NCI-H128 (cell line): ENCODE results near the gene MMP15.
"Not testable (repeated sequence)": the region's sequence is repeated elsewhere in the genome, so short reads cannot be mapped to it uniquely, and the experiment has no call there.

ENCODE experiments used
- DNase-seq: peaks from one replicate; lab custom pipeline; 2025; ENCODE audit not compliant: unreplicated experiment; lab: John Stamatoyannopoulos, UW

Gene MMP15

DNA sequence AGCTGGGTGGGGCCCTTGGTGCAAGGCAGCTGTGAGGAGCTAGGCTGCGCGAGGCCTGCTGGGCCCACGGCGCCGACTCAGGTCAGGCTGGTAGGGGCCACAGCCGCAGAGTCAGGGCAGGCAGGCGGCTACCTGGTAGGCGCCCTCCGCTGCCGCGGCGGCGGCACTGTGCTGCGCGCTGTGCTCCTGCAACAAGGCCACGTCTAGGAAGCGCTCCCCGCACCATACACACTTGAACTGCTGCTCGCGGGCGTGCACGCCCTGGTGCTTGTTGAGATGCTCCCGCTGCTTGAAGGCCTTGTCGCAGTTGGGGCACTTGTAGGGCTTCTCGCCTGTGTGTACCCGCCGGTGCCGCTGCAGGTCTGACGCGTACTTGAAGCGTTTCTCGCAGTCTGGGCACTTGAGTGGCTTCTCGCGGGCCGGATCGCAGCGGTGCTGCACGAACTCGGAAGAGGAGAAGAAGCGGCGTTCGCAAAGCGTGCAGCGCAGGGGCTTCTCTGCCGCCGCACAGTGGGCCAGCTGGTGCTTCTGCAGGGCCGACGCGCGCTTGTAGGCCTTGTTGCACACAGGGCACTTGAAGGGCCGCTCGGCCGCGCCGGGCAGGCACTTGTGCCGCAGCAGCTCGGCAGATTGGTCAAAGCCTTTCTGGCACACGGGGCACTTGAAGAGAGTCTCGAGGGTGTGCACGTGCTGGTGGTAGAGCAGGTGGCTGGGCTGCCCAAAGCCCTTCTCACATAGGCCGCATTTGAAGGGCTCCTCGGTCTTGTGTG is 29.0 kb upstream of the MMP15 start:
- no peak for DNase-seq

- DNase-seq, result no peak
Measured at GRCh38 chr16:57997176-57997527, 28.4 kb upstream of the MMP15 start.

DNA sequence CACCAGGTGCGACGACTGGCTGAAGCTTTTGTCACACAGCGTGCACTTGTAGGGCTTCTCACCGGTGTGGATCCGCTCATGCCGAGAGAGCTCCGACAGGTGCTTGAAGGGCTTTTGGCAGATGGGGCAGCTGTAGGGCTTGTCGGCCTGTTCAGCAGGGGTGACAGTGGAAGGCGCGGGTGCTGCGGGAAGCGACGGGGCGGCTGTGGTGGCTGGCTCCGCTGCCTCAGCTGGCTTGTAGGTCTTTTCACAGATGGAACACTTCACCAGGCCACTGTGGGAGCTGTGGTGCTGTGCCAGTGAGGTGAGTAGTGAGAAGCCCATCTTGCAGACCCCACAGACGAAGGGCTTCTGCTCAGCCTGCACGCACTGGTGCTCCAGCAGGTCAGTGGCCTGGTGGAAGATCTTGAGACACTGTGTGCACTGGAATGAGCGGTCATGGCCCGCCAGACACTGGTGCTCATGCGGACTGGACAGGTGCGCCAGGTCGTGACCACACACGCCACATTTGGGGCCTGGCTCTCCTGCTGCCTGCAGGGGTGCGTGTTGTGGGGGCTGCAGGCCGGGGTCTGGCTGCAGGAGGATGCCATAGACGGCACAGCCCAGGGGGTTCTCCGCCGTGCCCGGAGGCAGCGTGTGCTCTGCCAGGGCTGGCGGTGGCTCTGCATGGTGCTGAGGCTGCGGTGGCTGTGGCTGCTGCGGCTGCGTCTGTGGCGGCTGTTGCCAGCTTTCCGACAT is 27.9 kb upstream of the MMP15 start:
- DNase-seq, result no peak

DNA sequence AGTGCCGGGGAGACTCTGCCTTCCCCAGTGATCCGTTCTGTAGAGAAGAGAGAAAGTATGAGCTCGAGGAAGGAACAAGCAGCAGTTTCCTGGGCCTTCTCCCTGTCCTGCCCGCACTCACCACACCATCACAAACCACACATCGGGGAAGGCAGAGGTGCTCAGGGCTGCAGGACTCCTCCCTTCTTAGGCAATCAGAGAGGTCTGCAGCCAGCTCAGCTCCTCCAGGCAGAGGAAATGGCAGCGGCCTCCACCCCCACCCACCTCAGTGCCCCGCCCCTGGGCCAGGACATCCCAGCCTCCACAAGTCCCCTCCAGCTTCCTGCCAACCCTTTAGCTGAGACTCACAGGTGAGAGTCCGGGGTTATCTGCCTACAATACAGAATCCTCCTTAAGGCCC is 27.1 kb upstream of the MMP15 start:
- no peak for DNase-seq

DNA sequence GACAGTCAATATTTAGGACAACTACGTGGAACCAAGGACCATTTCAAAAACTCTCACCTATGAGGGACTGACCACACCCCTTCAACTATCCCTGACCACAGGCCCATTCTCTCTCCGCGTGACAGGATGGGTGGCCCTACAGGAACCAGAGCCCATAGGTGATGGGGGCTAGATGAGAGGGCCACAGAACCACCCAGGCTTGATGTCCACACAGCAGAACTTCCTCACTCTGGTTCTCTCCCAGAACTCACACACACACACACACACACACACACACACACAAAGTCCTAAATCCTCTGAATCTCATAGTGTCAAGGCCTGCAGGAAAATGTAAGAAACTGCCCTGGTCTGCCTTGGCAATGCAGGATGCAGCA is 26.6 kb upstream of the MMP15 start:
- DNase-seq, result no peak

GRCh38 chr16:57999366-57999970 is 26.1 kb upstream of the MMP15 start:
- no peak for DNase-seq

DNA sequence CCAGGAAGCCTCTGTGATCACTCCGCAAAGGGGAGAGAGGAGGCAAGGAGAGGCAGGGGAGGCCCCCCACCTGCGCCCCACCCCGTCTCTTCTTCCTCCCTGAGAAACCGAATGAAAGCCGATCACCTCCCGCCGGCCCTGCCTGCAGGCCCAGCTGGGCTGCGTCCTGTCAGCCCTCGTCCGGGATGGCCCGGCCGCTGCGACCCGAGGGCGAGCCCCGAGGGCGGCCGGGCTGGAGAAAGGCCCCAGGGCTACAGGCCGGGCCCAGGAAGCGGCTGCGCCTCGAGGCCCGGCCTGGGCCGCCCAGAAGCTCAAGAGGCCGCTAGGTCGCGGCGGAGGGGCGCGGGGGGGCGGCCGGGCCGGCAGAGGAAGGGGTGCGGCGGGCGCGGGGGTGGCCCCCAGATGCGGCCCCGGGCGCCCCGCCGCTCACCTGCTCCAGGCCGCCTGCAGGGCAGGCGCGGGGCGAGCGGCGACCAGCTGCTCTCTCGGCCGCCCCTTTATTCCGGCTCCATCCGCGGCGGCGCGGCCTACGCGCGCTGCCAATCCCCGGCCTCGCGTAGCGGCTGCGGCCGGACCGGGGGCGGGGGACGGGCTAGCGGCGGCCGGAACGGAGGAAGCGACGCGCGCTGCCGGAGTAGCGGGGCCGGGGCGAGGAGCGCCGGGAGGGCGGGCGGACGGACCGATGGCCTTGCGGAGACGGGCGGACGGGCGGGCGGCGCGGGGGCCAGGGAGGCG is 25.4 kb upstream of the MMP15 start, which contains the start of gene ZNF319:
TSS of gene ZNF319 (minus strand) at position 702 of the 735 bp plus-strand sequence. CDS start 2,407 bp downstream, outside the sequence.
- DNase-seq, result no peak

GRCh38 chr16:58000706-58001676 is 24.6 kb upstream of the MMP15 start, which contains the start of gene USB1:
Gene USB1 (plus strand): TSS chr16:58001407. CDS start chr16:58001484, 77 bp downstream.
- peak; percentile 54 for DNase-seq

DNA sequence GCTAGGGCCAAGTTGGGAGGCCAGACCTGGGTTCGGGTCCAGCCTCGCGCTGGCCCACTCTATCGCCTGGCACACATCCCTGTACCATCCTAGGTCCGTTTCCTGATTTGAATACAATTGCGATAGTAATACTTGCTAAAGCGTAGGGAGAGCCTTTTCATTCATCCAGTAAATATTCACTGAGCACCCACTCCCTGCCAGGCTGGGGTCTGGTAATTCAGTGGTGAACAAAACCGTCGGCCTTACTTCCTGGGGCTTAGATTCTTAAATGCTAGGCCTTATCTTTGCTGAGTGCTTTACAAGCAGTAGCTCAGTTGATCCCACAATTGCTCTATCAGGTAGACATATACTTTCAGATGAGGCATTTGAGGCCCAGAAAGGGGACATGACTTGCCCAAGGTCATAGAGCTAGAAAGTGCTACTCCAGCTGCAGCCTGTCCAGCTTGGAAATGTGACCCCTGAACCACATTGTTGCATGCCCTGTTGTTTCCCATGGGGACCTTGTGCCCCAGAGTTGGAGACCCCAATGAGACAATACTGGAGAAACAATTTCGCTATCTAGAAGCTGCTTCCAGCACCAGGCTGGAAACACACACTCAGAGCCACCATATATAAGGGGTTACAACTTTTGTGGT is 23.7 kb upstream of the MMP15 start:
- DNase-seq, result no peak

- DNase-seq, result no peak
Measured at GRCh38 chr16:58002416-58002800, 23.1 kb upstream of the MMP15 start.

DNA sequence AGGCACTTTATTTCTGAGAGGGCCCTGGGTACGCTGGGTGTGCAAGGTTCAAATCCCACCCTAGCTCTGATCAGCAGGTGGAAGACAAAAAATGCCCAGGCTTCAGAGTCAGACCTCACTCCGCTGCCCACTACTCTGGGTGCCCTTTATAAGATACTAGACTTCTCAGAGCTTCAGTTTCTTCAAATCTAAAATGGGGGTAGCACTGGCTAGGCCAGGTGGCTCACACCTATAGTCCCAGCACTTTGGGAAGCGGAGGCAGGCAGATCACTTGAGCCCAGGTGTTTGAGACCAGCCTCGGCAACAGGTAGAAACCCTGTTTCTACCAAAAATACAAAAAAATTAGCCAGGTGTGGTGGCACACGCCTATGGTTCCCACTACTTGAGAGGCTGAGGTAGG is 22.6 kb upstream of the MMP15 start:
- DNase-seq, result no peak

- DNase-seq, result not testable (repeated sequence)
Measured at GRCh38 chr16:58004736-58005135, 20.8 kb upstream of the MMP15 start.

GRCh38 chr16:58009856-58010416 is 15.6 kb upstream of the MMP15 start:
- no peak for DNase-seq

DNA sequence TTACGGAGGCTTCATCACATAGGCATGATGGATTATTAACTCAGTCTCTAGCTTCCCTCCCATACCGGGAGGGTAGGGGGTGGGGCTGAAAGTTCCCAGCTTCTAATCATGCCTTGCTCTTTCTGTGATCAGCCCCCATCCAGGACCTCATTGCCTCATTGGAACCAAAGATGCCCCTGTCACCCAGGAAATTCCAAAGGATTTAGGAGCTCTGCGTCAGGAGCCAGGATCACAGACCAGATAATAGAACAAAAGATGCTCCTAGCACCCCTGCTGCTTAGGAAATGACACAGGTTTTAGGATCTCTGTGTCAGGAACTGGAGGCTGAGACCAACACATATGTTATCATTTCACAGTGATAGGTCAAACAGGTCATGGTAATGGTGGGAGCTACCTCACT is 14.7 kb upstream of the MMP15 start:
- DNase-seq, result no peak

GRCh38 chr16:58011652-58012051 is 13.9 kb upstream of the MMP15 start:
- no peak for DNase-seq

DNA sequence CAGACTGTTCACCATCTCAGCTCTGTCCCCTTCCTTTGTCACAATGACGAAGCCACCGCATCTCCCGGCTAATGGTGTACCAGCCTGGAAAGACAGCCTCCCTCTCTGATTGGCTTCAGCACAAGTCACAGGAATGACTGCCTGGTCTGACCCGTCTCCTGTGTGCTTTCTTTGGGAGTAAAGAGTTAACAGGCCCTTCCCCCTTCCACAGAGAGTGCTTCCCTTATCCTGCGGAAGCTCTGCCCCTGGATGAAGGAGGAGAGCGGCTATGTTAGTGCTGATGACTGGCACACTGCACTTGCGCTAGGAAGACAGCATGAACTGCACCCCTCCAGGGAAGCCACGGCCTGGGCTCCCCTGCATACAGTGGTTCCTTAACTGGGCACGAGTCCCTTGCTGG is 13.1 kb upstream of the MMP15 start:
- DNase-seq, result no peak

GRCh38 chr16:58013201-58013956 is 12.2 kb upstream of the MMP15 start:
- DNase-seq, result no peak

DNA sequence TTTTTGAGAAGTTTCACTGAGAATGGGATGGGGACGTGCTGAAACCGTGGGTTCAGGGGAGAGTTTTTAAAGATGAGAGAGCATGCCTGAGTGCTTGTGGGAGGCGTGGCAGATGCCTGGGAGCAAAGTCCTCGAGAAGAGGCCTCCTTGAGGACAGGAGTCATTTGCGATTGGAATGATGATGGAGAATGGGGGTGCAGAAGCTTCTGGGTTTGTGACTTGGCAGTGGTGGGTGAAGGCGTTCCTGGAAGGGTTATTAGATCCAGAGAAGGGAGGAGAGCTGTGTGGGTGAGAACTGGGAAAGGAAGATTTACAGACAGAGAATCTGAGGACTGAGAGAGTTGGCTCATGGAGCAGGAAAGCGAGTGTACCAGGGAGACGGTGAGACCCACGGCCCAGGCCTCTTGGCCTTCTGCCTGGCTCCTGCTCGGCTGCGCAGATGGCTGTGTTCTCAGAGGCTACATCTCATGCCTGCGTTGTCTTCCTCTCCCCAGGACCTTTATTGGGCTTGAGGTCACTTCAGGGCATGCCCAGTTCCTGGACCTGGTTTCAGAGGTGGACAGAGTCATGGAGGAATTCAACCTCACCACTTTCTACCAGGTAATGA is 8.6 kb upstream of the MMP15 start:
- DNase-seq, result no peak
